SU-DHL-6 (cell line): ENCODE measurements around the gene EOLA1.
A peak's percentile ranks its signal among the peaks of the same experiment; 100 is the strongest.

Experiments
- H2AFZ ChIP-seq: fragments of 200-600 bp; sonication (generic); 2 replicates; pipeline ENCODE4 v1.6.1; 2014; ENCODE audit warnings: low read depth, mild to moderate bottlenecking, moderate library complexity, mixed read lengths, antibody characterized with exemption, low read length; ENCODE audit not compliant: severe bottlenecking
- H3F3A ChIP-seq: fragments of 200-600 bp; shearing (Covaris generic); 2 replicates; pipeline ENCODE4 v1.6.0; 2016; ENCODE audit warnings: antibody characterized with exemption, mild to moderate bottlenecking; ENCODE audit not compliant: insufficient read depth
- H3K27ac ChIP-seq: fragments of 200-600 bp; sonication (generic); 2 replicates; pipeline ENCODE4 v1.5.1; 2016; ENCODE audit warnings: low read depth, mild to moderate bottlenecking, low read length, moderate library complexity, mixed read lengths
- H3K27me3 ChIP-seq: fragments of 200-600 bp; sonication (generic), shearing (Covaris generic); 2 replicates; pipeline ENCODE4 v1.6.0; 2014; ENCODE audit warnings: mild to moderate bottlenecking, low read length
- H3K36me3 ChIP-seq: fragments of 200-600 bp; sonication (generic); 2 replicates; pipeline ENCODE4 v1.6.1; 2014; ENCODE audit warnings: mild to moderate bottlenecking, low read length, mixed read lengths
- H3K4me2 ChIP-seq: fragments of 300-600, 200-600 bp; shearing (Covaris generic), sonication (generic); 2 replicates; pipeline ENCODE4 v1.6.0; 2014; ENCODE audit warnings: low read length, low read depth, mild to moderate bottlenecking; ENCODE audit not compliant: poor library complexity, severe bottlenecking
- H3K4me3 ChIP-seq: fragments of 200-600 bp; sonication (generic); 2 replicates; pipeline ENCODE4 v1.5.1; 2014; ENCODE audit warnings: antibody characterized with exemption, low read length, mild to moderate bottlenecking, mixed read lengths; ENCODE audit not compliant: insufficient read depth, poor library complexity, severe bottlenecking
- H3K79me2 ChIP-seq: fragments of 200-600 bp; sonication (generic); 2 replicates; pipeline ENCODE4 v1.6.1; 2014; ENCODE audit warnings: mild to moderate bottlenecking, low read length, moderate library complexity; ENCODE audit not compliant: insufficient read depth
- H3K9ac ChIP-seq: fragments of 200-600 bp; sonication (generic); 2 replicates; pipeline ENCODE4 v1.7.0; 2014; ENCODE audit warnings: mild to moderate bottlenecking, low read length
- H3K9me2 ChIP-seq: fragments of 200-600 bp; sonication (generic); replicated peaks from 2 replicates; pipeline ENCODE4 v1.6.1; 2014; ENCODE audit warnings: low read length; ENCODE audit not compliant: insufficient read depth
- H3K9me3 ChIP-seq: fragments of 200-600 bp; sonication (generic); 2 replicates; pipeline ENCODE4 v1.6.1; 2014; ENCODE audit warnings: low read length, mixed read lengths; ENCODE audit not compliant: insufficient read depth
- H4K20me1 ChIP-seq: fragments of 200-600 bp; sonication (generic); 2 replicates; pipeline ENCODE4 v1.6.1; 2014; ENCODE audit warnings: low read depth, mild to moderate bottlenecking, antibody characterized with exemption, low read length, moderate library complexity, mixed read lengths
- CTCF ChIP-seq: fragments of 200-600 bp; sonication (generic); IDR thresholded peaks from one replicate; pipeline ENCODE4 v1.5.1; 2017; ENCODE audit warnings: antibody characterized with exemption, mild to moderate bottlenecking, low read length, moderate library complexity; ENCODE audit not compliant: insufficient read depth, poor library complexity, severe bottlenecking
- EZH2phosphoT487 ChIP-seq: fragments of 200-600 bp; sonication (generic), shearing (Covaris generic); conservative IDR thresholded peaks from 2 replicates; pipeline ENCODE4 v1.6.1; 2018; ENCODE audit warnings: mild to moderate bottlenecking, antibody characterized with exemption, low read length, moderate library complexity, mixed read lengths

Gene EOLA1

GRCh38 chrX:149504226-149504914, 36.4 kb upstream of the EOLA1 start:
- no peaks in the 10 kb centered on the region for H3K27me3 ChIP-seq
- peak overlapping the region; percentile 79 for H3K9ac ChIP-seq
- H3K9me3 ChIP-seq = no peaks in the 10 kb centered on the region
- H3K4me3 ChIP-seq = peak overlapping the region; percentile 80
- peak overlapping the region; percentile 95 for H3K4me2 ChIP-seq
- no peaks in the 10 kb centered on the region for H3K36me3 ChIP-seq
- H3K79me2 ChIP-seq = 0 out of 2 replicates have a peak, but pooled peaks cover 7% of the 10 kb centered on the region
- peak overlapping the region; percentile 84 for H3K27ac ChIP-seq
- H4K20me1 ChIP-seq = no peaks in the 10 kb centered on the region
- no peaks in the 10 kb centered on the region for H3K9me2 ChIP-seq
- 0 out of 2 replicates have a peak, but pooled peaks cover 3% of the 10 kb centered on the region for H3F3A ChIP-seq
- no peak overlapping the region for H2AFZ ChIP-seq
- TF ChIP-seq EZH2phosphoT487 = no peak
- peak; percentile 51 for TF ChIP-seq CTCF

GRCh38 chrX:149504915-149505651, 35.7 kb upstream of the EOLA1 start, which contains the start of gene IDS:
IDS (minus strand) TSS chrX:149505306; CDS start chrX:149505137, 169 bp downstream.
- TF ChIP-seq EZH2phosphoT487 = no peak
- no peak for TF ChIP-seq CTCF
- Histone ChIP-seq H3K9me3 (no peaks in the 10 kb centered on the region), H3K27ac (peak within 1 kb of the TSS; percentile 84), H3K9me2 (no peaks in the 10 kb centered on the region), H3K27me3 (no peaks in the 10 kb centered on the region), H3F3A (0 out of 2 replicates have a peak, but pooled peaks cover 3% of the 10 kb centered on the region), H3K9ac (peak within 1 kb of the TSS; percentile 79), H3K4me3 (peak within 1 kb of the TSS; percentile 80), H3K79me2 (0 out of 2 replicates have a peak, but pooled peaks cover 7% of the 10 kb centered on the region), H2AFZ (peak within 1 kb of the TSS; percentile 59), H3K36me3 (no peaks in the 10 kb centered on the region), H3K4me2 (peak within 1 kb of the TSS; percentile 95), H4K20me1 (no peaks in the 10 kb centered on the region)

GRCh38 chrX:149505671-149506070, 35.1 kb upstream of the EOLA1 start:
- H3K36me3 ChIP-seq = no peaks in the 10 kb centered on the region
- 0 out of 2 replicates have a peak overlapping the region, but pooled peaks have one; percentile 44 for H3K27ac ChIP-seq
- peak overlapping the region; percentile 59 for H2AFZ ChIP-seq
- H3K79me2 ChIP-seq = 0 out of 2 replicates have a peak, but pooled peaks cover 7% of the 10 kb centered on the region
- 0 out of 2 replicates have a peak, but pooled peaks cover 3% of the 10 kb centered on the region for H3F3A ChIP-seq
- peak overlapping the region; percentile 34 for H3K4me3 ChIP-seq
- no peaks in the 10 kb centered on the region for H4K20me1 ChIP-seq
- peak overlapping the region; percentile 79 for H3K9ac ChIP-seq
- H3K27me3 ChIP-seq = no peaks in the 10 kb centered on the region
- peak overlapping the region; percentile 95 for H3K4me2 ChIP-seq
- H3K9me2 ChIP-seq = no peaks in the 10 kb centered on the region
- TF ChIP-seq CTCF = no peak
- no peak for TF ChIP-seq EZH2phosphoT487
- no peaks in the 10 kb centered on the region for H3K9me3 ChIP-seq
